LNCaP clone FGC (cell line): ENCODE measurements around the gene CASP5.

Source experiments
- DNase-seq: peaks from one replicate; pipeline ENCODE4 v3.0.0-alpha.2; 2011; ENCODE audit warnings: low read depth
- H3K4me3 ChIP-seq: 2 replicates; pipeline ENCODE4 v1.5.1; 2011; ENCODE audit warnings: mild to moderate bottlenecking, low read depth, low read length, control low read depth
- CTCF ChIP-seq: IDR thresholded peaks from 2 replicates; pipeline ENCODE4 v1.5.1; 2012; ENCODE audit warnings: mild to moderate bottlenecking; ENCODE audit not compliant: control insufficient read depth, insufficient read depth; ENCODE audit errors: extremely low read depth

Gene CASP5

DNA sequence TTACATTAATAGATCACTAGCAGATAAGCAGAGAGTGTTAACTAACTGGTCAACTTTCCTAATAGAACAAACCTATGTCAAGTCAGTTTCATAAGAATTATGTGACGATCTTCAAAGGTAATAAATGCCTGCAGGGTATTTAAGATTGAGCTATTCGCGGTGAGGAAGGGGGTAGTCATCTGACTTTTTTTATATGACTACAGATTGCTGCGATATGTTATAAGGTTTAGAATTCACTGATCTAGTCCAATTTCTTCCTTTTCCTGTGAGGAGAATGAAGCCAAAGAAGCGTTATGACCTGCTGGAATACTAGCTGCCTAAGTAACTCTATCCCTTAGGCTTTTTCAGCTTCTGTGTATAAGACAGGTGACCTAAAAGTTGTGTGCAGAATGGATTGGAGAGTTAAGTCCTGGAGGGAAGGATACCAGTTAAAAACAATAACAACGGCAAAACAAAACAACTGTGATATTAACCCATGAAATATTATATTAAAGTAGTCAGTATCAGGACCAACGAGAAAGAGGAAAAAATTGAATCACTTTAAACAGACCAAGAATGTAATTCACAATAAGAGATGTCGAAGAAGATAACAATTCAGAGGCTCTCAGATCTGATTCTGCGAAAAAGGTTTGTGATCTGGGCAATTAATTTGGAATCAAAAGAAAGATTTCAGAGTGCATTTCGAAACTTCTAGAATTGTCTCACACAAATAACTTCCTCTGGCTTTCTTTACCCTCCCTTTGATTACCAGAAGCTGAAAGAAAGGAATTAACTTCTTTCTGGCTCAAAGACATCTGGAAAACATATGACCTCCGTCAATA lies 55.2 kb downstream of the CASP5 start:
- peak overlapping the region; percentile 61 for H3K4me3 ChIP-seq
- no peak for DNase-seq
- TF ChIP-seq CTCF = no peak

- no peak for DNase-seq
- TF ChIP-seq CTCF = no peak
- no peak overlapping the region for H3K4me3 ChIP-seq
Measured at GRCh38 chr11:104965735-104966134, 57.2 kb downstream of the CASP5 start.

- DNase-seq = no peak
- no peak overlapping the region for H3K4me3 ChIP-seq
- TF ChIP-seq CTCF = no peak
Measured at GRCh38 chr11:104964247-104964646, 58.7 kb downstream of the CASP5 start.

GRCh38 chr11:104962852-104963251 lies 60.1 kb downstream of the CASP5 start:
- TF ChIP-seq CTCF = no peak
- H3K4me3 ChIP-seq = no peak overlapping the region
- DNase-seq = no peak

DNA sequence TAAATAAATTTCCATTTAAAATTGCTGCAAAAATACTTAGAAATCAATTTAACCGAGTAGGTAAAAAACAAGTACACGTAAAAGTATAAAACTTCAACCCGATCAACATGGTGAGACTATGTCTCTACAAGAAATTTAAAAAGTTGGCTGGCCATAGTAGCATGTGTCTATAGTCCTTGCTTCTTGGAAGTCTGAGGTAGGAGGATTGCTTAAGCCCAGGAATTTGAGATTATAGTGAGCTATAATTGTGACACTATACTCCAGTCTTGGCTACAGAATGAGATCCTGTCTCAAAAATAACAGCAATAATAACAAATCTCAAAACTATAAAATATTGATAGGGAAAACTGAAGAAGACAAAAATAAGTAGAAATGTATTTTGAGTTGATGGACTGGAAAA lies 65.7 kb downstream of the CASP5 start:
- no peak for DNase-seq

DNA sequence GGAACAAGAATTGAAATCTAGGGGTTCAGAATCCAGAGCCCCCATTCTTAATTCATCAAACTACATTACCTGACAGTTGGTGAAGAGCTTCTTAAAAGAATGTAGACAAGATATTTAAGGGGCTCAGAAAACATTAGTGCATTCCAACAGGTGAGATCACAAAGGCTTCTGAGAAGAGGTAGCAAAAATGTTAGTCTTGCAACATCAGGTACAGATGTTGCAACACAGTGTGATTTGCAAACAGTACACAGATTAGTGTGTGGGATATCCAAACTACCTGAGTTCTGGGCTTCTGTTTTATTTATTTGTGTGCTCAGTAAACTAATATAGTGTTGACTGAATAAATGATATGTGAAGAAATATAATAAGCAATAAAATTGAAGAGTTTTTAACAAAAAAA lies 66.4 kb downstream of the CASP5 start:
- no peak for DNase-seq
- no peak overlapping the region for H3K4me3 ChIP-seq
- no peak for TF ChIP-seq CTCF

More for the DNA sequence above, 65.7 kb downstream of the CASP5 start:
- no peak overlapping the region for H3K4me3 ChIP-seq
- no peak for TF ChIP-seq CTCF

DNA sequence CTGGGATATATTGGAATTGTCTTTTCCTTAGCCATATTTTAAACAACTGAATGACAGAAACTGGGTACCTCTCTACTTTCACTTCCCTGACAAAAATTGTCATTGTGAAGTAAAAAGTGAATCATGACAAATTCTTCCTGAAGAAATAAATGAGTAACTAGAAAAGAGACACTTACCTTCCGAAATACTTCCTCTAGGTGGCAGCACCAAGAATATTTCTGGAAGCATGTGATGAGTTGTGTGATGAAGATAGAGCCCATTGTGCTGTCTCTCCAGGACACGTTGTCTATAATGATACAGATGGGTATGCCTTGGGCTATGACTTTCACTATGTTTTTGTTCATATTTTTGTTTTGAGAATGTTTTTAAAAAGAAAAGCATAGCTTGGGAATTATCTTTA lies 76.1 kb downstream of the CASP5 start:
- no peak overlapping the region for H3K4me3 ChIP-seq
- DNase-seq = peak; percentile 10
- TF ChIP-seq CTCF = peak; percentile 53
